Measurements from ENCODE around the gene COL5A1.

Gene COL5A1

DNA sequence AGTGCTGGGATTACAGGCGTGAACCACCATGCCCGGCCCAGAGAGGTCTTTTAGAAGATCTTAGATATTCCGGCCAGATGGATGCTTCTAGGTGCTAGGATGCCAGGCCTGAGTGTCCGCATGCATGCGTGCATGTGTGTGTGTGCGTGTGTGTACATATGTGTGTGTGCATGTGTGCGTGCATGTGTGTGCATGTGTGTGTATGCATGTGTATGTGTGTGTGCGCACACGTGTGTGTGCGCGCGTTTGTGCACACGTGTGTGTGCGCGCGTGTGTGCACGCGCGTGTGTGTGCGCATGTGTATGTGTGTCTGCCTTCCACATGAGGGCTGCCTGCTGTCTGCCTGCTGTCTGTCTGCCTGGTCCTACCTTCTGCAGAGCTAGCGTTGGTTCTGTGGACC lies 151.0 kb downstream of the COL5A1 start:
- DNase-seq (ENCODE audit: low spot score) = no peak

DNA sequence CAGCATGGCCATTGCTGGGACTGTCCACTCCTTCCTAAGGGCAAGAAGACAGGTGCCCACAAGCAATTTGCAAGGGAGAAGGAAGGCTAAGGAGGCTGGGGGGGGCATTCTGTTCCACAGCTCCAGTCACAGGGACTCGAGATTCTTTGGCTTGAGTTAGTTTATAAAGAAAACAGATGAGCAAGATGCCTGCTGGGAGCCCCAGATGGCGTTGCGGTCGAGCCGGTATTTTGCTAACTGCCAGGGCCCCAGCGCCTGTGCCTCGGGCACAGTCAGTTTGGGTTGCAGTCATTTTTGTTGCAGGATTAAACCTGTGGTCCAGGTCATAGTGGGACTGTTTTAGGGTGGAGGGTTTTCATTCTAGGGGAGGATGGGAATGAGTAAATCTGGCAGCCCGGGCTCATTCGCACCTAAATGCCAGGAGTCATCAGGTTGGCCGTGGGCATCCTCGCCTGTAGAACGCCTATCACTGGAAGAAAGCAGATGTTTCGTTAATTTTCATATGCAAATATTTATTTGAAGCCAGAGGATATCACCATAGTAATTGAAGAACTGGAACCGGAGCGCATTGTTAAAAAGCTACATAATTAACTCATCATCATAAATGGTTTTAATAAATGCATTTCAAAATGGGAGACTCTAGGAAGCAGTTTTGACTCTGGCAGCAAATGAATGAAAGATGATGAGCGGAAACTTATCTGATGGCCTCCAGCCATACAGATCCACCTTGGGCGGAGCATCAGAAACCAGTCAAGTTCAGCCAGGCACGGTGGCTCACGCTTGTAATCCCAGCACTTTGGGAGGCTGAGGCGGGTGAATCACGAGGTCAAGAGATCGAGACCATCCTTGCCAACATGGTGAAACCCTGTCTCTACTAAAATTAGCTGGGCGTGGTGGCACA lies 151.9 kb downstream of the COL5A1 start:
- DNase-seq (ENCODE audit: low spot score) = no peak

DNA sequence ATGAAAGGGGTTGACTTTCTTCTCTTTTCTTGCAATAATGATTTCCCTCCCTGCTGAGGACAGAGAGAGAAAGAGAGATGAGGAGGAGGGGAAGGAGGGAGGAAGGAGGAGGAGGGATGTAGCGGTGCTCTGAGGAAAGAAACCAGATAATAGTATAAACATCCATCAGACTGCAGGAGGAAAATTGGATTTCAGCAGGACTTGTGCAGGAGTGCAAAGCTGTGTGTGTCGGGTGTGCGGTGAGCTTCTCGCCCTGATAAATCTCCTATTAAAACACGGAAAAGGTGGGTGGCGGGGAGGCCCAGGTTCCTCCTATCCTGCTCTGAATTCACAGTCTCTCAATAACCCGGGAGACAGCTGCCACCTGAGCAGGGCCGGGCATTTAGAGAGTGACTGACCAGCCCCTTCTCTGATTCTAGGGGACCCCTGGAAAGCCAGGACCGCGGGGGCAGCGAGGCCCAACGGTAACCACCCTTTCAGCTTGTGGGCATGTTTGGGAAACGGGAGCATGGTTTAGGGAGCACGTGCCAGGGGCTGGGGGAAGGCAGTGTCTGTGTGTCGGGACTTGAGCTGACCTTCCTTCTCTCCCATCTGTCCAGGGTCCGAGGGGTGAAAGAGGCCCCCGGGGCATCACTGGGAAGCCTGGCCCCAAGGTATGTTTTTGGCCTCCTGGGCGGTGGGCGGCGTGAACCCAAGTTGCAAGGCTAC lies 153.2 kb downstream of the COL5A1 start:
- DNase-seq (ENCODE audit: low spot score) = no peak

DNA sequence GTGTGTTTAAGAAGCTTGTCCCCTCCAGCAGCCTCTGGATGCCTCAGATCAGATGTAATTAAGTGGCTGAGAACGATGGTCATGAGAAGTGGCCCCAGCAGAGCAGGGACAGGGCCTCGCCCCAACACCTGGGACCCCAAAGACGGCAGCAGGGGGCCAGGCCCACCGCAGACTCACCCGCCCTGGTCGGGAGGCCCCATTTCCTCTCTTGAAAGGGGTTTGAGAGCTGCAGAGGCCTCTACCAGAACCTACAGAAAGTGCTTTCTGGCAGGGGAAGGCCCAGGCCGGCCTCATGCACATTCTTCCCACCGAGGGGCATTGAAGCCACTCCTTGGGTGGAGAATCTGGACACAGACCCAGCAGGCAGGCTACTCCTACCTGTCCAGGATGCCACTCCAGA lies 153.8 kb downstream of the COL5A1 start:
- DNase-seq (ENCODE audit: low spot score) = no peak

DNA sequence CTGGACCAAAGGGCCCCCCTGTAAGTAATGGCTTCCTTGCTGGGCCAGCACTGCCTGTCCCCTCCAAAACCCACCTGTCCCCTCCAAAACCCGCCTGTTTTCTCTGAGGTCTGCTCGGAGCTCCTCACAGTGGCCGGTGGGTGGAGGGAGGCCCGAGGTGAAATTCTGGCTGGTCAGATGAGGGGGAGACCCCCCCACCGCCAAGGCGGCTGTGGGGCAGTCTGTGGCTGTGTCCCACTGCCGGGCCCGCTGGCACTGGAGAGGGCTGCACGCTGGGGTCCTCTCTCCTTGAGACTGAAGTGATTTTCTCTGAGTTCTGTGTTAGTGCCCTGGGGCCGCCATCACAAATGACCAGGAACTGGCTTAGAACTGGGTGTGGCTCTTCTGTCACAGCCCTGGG lies 155.3 kb downstream of the COL5A1 start:
- no peak for DNase-seq (ENCODE audit: low spot score)

DNA sequence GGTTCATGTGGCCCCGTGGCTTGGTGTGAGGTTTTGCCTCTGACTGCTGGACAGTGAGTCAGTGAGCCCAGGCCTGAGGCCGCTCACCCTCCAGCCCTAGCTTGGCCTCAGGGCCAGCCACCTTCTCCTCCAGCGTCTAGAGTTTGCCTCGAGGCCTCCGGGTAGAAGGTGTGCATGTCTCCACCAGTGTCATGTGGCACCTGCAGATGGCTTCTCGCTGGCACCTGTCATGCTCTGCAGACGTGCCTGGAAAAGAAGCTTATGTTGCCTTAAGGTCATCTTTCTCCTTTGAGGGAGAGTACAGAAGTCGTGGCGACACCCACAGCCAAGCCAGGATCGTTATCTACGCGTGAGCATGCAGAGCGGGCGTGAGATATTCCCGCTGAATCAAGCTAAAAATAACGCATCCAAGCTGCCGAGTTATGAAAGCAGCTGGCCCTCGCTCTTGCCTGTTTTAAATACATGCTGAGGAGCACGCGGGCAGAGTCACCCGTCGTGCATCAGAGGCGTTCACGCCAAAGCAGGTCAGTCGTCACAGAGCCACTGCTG lies 159.3 kb downstream of the COL5A1 start:
- no peak for DNase-seq (ENCODE audit: low spot score)

DNA sequence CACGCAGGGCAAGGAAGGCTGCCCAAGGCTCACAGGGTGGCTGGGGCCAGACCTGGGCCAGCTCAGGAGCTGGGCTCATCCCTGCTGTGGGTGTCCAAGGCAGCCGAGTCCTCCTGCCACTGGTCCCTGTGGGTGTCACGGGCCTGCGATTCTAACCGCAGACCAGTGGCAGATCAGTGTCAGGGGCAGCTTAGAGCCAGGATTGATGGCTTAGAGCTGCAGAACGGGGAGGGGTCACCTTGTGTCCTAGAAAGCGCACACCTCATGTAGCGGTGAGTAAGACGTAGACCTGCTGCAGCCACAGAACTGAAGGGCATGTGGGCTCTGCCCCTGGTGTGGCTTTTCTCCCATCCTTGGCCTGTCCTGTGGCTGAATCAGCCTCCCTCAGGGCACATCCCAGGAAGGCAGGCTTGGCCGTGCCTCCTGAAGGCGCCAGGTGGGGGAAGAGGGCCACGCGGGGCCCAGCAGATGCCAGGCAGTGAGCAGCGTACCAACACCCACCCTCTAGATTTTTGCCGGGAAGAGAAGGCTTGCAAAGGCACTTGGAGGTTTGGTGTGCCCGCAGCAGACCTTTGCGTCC lies 160.7 kb downstream of the COL5A1 start:
- no peak for DNase-seq (ENCODE audit: low spot score)

DNA sequence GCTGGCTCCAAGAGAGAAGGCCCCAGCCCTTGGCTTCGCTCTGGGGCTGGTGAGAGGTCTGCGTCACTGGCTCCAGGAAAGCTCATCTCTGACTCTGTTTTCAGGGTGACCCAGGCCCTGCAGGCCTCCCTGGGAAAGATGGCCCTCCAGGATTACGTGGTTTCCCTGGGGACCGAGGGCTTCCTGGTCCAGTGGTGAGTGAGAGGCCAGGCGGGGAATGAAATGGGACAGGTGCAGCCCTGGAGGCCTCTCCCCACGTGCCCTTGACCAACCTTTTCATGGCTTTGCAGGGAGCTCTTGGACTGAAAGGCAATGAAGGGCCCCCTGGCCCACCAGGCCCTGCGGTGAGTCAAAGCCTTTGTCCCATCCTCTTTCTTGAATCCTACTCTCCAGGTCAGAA lies 163.3 kb downstream of the COL5A1 start:
- DNase-seq (ENCODE audit: low spot score) = no peak

DNA sequence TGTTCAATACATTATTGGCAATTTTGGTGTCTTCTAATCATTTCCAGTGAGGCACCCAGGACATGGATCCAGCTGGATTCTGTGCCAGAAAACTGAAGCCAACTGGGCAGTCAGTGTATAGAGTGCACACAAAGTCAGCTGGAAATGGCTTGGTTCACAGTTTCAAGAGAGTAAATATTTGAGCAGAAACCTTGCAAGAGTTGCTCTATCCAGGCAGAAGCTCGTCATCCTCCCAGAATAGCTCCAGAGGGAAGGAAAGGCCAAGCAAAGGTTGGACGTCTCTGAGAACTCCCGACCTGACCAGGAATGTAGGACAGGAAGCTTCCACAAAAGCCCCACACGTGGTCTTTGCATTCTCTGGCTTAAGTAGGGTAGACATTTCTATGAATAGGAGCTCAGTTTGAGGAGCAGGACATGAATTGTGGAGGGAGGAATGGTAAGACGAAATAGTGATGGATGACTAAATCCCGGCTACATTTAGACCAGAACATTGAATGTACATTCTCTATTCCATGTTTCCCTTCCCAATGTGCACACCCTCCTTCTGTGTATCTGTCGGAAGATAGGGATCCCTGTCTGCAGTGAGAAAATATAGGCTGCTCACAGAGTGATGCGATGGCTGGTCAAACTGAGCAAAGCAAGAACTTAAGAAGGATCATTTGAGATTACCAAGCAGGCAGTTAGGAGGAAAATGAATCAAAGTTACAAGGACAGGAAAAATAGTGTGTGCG lies 166.3 kb downstream of the COL5A1 start:
- DNase-seq (ENCODE audit: low spot score) = no peak

DNA sequence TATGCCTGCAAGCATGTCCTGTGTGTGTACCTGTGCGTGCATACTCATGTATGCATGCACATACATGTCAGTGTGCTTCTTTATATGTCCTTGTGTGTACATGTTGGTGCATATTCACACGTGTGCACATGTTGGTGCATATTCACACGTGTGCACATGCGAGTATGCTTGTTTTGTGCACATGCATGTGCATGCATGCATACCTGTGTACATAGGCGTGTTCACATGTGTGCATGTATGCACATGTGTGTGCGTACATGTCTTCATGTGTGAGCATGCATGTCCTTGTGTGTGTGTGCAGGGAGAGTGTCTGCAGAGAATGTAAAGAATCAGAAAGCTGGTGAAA lies 166.8 kb downstream of the COL5A1 start:
- no peak for DNase-seq (ENCODE audit: low spot score)

DNA sequence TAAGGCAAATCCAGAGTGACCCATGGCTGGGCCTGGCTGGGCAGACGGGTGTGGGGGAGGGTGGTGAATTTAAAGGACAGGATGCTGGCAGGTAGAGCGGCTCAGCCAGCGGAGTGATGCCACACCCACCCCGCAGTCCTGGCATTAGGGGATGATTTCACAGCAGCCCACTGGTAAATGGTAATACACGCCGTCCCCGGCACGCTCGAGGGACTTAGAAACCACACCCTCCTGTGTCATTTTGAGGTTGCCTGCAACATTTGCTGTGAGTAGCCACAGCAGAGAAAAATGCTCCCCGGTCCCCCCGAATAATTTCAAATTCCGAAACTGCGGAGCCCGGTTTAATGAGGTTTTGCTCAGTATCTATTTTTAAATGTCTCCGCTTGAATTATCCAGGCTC lies 167.7 kb downstream of the COL5A1 start:
- DNase-seq (ENCODE audit: low spot score) = no peak

DNA sequence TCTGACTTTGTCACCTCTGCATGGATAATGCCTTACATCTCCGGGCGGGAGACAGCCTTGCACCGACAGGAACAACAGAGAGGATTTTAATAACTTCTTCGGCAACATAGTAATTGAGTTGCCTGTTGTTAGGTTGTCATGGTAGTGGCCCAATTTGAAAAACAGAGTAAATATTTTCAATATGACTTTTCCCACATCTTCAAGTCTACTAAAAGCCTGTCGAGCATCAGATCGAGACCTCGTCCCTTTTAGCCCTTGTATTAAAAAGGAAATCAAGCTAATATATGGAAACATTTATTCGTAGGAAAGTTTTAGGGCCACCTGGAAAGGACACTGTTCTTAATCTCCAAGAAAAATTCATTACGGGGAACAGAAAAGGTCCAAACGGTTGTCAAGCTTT lies 168.2 kb downstream of the COL5A1 start:
- DNase-seq (ENCODE audit: low spot score) = no peak

DNA sequence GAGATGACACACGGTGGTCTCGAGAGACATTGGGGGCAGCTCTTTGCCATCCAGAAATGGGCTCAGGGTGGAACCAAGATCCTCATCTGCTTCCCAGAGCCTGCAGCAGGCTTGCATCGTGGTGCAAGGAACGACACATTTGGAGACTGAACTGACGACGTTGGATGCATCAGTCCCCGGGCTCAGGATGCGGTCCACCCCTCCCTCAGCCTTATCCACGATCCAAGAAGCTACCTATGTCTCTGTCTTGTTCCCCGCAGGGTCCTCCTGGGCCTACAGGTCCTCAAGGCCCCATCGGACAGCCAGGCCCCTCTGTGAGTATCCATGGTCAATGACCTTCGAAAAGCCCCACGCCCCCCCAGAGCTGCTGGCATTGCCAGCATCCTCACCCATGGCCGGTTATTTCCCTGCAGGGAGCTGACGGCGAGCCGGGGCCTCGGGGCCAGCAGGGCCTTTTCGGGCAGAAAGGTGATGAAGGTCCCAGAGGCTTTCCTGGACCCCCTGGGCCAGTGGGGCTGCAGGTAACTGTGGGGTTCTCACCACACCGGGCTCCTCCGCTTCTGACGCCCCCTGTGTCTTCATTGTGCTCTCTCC lies 169.6 kb downstream of the COL5A1 start:
- no peak for DNase-seq (ENCODE audit: low spot score)

DNA sequence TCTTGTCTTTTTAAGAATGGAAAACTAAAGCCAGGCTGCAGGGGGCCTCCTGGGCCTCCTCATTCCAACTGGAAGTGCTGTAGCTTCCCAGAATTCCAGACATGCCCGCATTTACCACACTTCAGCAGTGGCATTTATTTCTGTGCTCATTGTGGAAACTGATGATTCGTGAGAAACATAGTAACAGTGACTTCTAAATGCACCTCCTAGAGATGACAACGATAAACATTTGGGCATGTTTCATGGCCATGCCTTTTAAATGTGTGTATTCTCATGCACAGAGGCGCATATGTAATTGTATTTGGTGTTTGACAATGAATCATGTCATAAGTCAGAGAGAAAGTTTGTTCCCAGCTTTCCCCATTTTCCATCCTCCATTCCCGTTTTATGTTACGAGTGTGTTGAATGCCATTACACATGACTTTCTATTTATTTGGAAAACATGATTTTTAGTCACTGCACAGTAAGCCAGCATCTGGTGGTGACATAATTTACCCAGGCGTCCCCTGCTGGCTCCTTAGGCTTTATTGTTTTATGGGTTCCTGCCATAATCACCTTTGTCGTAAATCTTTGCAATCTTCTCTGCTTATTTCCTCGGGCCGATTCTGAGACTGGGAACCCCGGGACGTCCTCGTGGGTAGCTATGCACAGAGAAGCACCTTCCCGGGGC lies 170.2 kb downstream of the COL5A1 start:
- DNase-seq (ENCODE audit: low spot score) = no peak

DNA sequence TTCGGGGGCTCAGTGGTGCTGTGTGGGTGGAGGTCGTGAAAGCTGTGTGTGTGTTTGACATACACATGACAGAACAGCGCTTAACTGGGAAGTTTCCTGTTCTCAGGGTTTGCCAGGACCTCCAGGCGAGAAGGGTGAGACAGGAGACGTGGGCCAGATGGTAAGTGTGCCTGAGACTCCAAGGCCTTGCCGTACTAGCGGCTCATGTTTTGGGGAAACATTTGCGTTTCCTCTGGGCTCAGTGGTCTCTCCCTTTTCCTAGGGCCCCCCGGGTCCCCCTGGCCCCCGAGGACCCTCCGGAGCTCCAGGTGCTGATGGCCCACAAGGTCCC lies 170.7 kb downstream of the COL5A1 start:
- no peak for DNase-seq (ENCODE audit: low spot score)

DNA sequence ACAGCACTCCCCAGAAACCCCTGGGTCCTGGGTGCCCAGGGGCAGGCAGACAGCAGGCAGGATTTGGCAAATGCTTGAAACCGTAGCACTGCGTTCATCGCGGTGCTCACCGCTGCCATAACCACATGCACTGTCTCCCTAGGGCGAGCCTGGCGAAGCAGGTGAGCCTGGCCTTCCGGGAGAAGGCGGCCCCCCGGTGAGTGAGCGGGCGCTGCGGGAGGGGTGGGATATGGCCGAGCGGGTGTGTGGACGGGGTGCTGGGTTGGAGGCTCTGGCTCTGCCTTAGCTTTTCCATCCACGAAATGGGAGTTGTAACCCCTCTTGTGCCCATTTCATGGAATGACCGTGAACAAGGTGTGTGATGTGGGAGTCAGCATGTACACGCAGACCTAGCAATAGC lies 172.2 kb downstream of the COL5A1 start:
- DNase-seq (ENCODE audit: low spot score) = no peak

DNA sequence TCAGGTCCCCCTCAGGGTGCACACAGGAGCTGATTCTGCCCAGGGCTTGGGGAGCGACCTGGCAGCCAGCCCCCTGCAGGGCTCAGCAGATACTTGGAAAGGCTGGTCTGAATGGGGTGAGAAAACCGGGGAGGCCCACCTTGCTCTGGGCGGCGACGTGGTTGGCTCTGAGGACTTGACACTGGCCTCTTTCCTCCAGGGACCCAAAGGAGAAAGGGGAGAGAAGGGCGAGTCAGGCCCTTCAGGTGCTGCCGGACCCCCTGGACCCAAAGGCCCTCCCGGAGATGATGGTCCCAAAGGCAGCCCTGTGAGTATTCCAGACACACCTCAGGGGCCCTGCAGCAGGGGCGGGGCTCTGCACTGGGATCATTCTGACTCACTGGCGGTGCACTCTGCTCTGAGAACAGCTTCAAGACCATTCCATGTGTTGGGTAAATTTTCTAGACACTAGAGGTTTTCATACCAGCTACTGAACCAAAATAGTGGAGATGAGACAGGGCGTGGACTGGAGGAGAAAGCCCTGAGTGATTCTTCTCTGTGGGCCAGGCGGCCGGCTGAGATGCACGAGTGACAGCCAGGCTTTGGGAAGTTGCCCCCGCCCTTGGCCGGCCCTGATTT lies 173.1 kb downstream of the COL5A1 start:
- no peak for DNase-seq (ENCODE audit: low spot score)

DNA sequence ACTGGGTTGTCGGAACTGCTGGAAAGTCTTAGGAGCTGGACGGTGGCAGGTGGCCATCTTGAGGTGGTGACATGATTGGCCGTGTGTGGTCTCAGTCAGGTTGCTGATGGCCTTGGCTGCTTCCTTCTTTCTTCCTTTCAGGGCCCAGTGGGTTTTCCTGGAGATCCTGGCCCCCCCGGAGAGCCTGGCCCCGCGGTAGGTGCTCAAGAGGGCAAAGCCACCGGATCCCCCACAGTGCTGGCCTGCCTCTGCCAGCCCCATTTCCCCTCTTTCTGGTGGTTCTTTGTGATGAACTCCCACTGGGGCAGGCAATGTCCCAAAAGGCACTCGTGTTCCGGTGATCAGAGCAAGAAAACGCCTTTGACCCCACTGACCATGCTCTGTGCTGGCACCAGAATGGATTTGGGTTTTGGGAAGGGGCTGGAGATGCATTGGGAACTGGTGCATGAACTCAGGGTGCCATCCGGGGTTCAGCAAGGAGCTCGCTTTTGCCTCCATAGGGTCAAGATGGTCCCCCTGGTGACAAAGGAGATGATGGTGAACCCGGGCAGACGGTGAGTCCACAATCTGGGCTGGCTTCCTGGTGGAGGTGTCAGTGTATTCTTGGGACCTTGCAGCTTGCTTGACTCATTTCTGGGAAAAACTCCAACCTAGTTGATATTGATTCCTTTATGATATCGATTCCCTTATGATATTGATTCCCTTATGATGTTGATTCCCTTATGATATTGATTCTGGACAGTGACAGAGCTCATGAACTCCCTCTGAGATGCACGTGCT lies 174.0 kb downstream of the COL5A1 start:
- no peak for DNase-seq (ENCODE audit: low spot score)

DNA sequence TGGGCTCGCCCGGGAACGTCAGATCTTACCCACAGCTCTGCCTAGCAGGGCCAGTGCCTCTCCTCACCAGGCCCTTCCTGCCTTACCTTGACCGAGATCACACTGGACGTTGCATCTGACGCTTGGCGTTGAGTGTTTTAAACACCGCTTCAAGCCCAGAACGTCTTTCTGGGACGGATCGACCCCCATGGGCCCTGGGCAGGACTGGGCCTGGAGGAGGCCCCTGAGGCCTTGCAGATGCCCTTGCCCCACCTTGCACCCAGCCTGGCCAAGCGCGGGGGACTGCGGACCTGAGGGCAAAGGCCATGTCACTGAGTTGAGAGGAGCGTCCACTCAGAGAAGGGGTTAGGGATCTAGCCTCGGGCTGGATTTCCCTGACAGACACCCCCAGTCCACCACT lies 174.7 kb downstream of the COL5A1 start:
- DNase-seq (ENCODE audit: low spot score) = no peak

DNA sequence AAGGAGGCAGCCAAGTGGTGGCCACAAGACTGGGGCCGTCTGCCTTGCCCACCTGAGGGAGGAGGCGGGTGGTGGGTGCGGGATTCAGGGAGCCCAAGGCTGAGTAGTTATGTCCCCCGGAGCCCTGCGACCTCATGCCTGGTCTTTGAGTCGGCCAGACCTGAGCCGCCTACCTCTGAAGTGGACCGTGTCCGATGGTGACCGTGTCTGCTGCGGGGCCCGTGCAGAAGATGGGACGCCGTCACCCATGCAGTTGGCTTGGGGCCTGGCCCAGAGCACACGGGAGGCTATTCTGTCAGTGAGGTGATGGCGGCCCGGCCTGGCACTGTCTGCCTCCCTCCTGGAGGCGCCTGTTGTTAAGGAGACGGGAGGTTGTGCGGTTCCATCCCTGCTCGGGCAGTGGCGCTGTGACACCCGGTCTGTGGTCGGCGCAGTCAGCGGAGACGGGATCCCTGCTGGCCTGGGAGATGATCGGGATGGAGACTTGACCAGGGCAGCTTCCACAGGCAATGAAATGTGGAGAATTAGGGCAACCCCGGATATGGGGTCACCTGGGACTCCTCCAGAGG lies 176.5 kb downstream of the COL5A1 start:
- no peak for DNase-seq (ENCODE audit: low spot score)

Data from ecto neural progenitor cell (in vitro differentiated cells).